SH-SY5Y (cell line): ENCODE results near the gene BBS9.

Experiments used
- GATA2 ChIP-seq: IDR thresholded peaks from 2 replicates; pipeline ENCODE4 v1.6.1; 2011; ENCODE audit warnings: mild to moderate bottlenecking, low read depth, low read length
- GATA3 ChIP-seq: IDR thresholded peaks from 2 replicates; pipeline ENCODE4 v1.6.1; 2011; ENCODE audit warnings: low read depth, mild to moderate bottlenecking, low read length, moderate library complexity

Gene BBS9

GRCh38 chr7:33630359-33630758 lies 501.0 kb downstream of the BBS9 start:
- TF ChIP-seq GATA2 (no peak), GATA3 (no peak)

DNA sequence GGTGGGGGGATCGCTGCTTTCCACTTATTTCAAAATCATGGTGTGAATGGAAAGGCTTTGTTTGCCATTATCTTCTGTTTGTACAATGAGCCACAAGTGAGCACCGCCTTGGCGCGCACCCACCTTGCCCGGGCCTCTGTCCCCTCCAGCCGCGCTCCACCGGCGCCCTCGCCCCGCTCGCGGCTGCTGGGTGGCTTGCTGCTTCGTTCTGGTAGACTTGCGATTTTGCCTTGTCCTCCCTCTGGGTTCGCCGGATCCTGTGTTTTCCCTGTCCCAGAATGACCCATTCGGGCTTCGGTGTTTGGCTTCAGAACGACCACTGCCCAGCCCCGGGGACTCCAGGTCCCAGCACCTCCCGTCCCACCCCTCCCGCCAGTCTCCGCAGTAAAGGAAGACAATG lies 503.0 kb downstream of the BBS9 start:
- no peak for TF ChIP-seq GATA3
- no peak for TF ChIP-seq GATA2

GRCh38 chr7:33632840-33633525 lies 503.6 kb downstream of the BBS9 start:
- TF ChIP-seq GATA3 (no peak), GATA2 (no peak)

GRCh38 chr7:33634606-33635005 lies 505.2 kb downstream of the BBS9 start:
- no peak for TF ChIP-seq GATA2
- no peak for TF ChIP-seq GATA3

GRCh38 chr7:33636359-33636758 lies 507.0 kb downstream of the BBS9 start:
- TF ChIP-seq GATA3 (no peak), GATA2 (no peak)

GRCh38 chr7:33639552-33640197 lies 510.3 kb downstream of the BBS9 start:
- TF ChIP-seq GATA2 (no peak), GATA3 (no peak)

DNA sequence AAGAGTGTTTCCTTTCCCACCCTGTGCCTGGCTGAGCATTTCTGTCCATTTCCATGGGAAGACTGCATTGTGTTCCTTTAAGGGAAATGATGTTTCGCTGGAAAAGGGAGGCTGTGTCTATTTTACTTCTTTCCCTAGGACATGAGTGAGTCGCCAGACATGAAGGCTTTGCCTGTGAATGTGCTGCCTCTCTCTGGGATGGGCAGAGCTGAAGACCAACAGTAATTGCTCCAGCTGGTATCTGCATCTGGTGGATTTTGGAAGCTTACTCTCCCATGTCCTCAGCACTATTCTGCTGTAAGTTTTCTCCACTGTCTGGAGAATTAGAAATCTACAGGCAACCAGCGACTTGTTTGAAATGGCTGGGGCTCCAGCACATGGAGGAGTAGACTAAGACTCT lies 511.4 kb downstream of the BBS9 start:
- TF ChIP-seq GATA2 (no peak), GATA3 (no peak)

DNA sequence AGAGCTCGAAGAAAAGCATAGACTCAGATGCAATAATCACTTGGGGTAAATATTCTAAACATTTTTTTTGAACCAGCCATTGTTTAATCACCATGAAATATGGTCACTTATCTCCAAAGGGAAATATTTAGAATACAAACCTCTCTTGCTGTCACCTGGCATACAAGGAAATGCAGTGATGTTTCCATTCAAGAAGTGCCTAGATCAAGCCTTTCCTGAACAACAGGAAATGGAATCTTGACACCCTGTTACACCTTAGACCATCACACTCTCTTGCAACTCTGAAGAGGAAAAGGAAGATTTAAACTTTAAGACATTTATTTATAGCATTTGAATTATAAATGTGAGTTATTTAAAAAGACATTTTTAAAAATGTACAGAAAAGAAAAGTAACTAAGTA lies 512.9 kb downstream of the BBS9 start:
- TF ChIP-seq GATA2 (no peak), GATA3 (no peak)

DNA sequence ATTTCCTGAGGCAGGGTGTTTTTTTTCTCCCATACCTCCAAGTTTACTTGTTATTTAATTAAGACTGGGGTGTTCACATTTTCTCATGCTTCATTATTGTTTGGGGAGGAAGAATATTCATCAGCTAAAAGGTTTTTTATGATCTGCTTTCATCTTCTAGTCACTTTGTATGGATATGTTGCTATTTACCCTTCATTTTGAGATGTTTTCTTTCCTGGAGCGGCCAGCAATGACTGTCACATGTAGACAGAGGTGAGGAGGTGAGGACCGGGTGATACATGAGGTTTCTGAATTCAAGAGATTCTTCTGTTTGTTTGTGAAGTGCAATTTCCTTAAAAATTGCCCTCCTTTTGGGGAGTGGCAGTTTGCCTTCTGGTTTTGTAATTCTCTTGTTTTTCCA lies 514.2 kb downstream of the BBS9 start:
- TF ChIP-seq GATA2, result no peak
- no peak for TF ChIP-seq GATA3

DNA sequence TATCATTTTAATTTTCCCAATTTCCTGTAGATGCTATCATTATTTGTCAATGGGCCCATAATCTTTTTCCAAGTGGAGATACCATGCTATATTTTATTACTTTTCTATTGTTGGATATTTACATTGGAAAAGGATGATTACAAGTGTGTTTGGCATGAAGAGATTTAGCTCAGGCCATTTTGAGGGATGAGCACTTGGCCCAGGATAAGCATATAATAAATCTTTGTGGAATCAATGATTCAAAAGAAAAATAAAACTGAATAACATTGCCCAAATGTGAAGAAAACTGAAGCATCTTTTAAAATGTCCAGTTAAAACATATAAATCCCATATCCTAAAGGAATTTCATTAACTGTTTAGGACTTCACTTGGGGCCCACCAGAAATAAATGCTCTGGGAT lies 515.1 kb downstream of the BBS9 start:
- TF ChIP-seq GATA3 (no peak), GATA2 (no peak)

GRCh38 chr7:33645104-33645503 lies 515.7 kb downstream of the BBS9 start:
- TF ChIP-seq GATA2, result no peak
- no peak for TF ChIP-seq GATA3

GRCh38 chr7:33646166-33646565 lies 516.8 kb downstream of the BBS9 start:
- TF ChIP-seq GATA3, result no peak
- TF ChIP-seq GATA2, result no peak

- TF ChIP-seq GATA3 (no peak), GATA2 (no peak)
Measured at GRCh38 chr7:33646891-33647391, 517.6 kb downstream of the BBS9 start.

DNA sequence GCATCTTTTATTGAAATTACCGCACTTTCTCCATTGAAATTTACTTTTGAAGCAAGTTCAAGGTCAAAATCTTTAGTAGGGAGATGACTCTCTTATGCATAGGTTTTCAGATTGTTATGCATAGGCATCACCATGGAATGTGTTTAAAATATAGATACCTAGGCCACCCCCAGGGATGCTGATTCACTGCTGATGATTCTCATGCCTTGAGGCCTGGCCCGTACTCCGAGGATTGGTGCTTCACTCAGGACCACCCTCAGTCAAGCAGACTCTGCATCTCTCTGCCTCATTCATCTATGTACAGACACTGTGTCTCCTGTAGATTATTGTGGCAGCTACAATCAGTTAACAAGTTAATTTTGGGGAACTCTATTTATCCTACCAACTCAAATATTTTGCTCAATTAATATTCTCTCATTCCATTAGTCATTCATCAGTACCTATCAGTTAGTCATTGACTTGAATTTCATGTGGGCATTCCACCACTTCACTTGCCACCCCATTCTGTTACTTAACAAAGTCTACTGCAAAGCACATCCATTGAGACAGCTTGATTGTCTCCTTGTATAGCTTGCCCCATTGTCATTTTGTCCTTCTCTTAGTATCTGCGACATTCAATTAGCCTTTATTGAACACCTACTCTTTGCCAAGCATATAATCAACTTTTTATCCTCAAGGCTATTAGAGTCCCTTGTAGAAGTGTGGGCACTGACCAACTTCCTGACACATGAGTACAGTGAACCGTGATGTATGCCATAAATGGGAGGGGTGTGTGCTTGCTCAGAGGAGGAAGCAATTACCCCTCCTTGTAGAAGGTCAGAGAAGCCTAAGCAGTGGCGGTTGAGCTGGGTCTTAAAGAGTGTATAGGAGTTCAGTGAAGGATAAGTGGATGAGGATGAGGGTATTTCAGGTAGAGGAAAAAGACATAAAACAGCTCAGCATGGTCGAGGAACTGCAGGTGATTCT lies 520.4 kb downstream of the BBS9 start:
- TF ChIP-seq GATA3, result no peak
- no peak for TF ChIP-seq GATA2
